ENCODE measurements around the gene RASSF4.

Gene RASSF4

GRCh38 chr10:44928462-44928861 is 31.1 kb upstream of the RASSF4 start:
- no peak for DNase-seq

- no peak for DNase-seq
These were observed 30.0 kb upstream of the RASSF4 start for GRCh38 chr10:44929356-44930255.

- DNase-seq = no peak
These were observed 28.5 kb upstream of the RASSF4 start for GRCh38 chr10:44930904-44931620.

GRCh38 chr10:44931621-44932516 is 27.7 kb upstream of the RASSF4 start:
- DNase-seq = no peak

GRCh38 chr10:44932517-44933450 is 26.8 kb upstream of the RASSF4 start:
- peak; percentile 75 for DNase-seq

GRCh38 chr10:44933451-44934321 is 25.9 kb upstream of the RASSF4 start:
- no peak for DNase-seq

GRCh38 chr10:44934416-44935200 is 25.0 kb upstream of the RASSF4 start:
- no peak for DNase-seq

GRCh38 chr10:44935201-44935965 is 24.2 kb upstream of the RASSF4 start:
- no peak for DNase-seq

GRCh38 chr10:44935966-44936295 is 23.7 kb upstream of the RASSF4 start:
- DNase-seq = no peak

GRCh38 chr10:44936314-44936975 is 23.2 kb upstream of the RASSF4 start:
- DNase-seq = no peak

- DNase-seq = no peak
These were observed 22.2 kb upstream of the RASSF4 start for GRCh38 chr10:44937196-44938005.

GRCh38 chr10:44938956-44939355 is 20.6 kb upstream of the RASSF4 start:
- no peak for DNase-seq

GRCh38 chr10:44939691-44940401 is 19.8 kb upstream of the RASSF4 start:
- DNase-seq = no peak

GRCh38 chr10:44944354-44944753 is 15.2 kb upstream of the RASSF4 start:
- DNase-seq = no peak

- no peak for DNase-seq
These were observed 13.4 kb upstream of the RASSF4 start for GRCh38 chr10:44946205-44946604.

GRCh38 chr10:44947371-44948152 is 12.0 kb upstream of the RASSF4 start:
- DNase-seq = no peak

Data from activated CD4-positive, alpha-beta T cell treated with anti-CD3 and anti-CD28 coated beads, Interleukin-2, amount 50 U/mL, for 16 hours (primary cell).